ENCODE data around the gene LMAN1L. TPM values are rescaled to one million over a fixed set of nuclear protein-coding genes. Genes with fewer than 3 reads are reported as not detected.

The LMAN1L gene
- polyA plus RNA-seq, 1 donor from 2014 or later: not detected

DNA sequence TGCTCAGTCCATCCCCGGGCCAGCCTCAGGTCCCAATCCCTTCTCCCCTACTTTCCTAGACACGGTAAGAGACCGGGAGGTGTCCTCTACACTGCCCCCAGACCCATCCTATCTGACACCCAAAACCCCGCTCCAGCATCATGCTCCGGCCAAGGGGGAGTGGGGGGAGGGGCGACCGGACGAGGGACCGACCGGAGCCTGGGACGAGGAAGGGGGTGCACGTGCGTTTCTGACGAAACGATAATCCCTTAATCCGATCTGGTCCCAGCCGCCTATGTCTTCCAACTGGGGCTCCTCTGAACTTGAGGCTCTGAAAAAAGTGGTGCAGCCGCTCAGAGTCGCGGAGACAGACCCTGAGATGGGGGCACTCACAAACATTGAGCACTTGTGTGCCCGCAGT is 14.3 kb downstream of the LMAN1L start:
- H2AFZ ChIP-seq (ENCODE audit: low read depth, low read length): no peak overlapping the region
- peaks cover 50% of the 10 kb centered on the region for H3K27me3 ChIP-seq (ENCODE audit: insufficient read depth, low read depth, low read length)
- H3K9me2 ChIP-seq (ENCODE audit: insufficient read depth, low read length): no peaks in the 10 kb centered on the region
- no peaks in the 10 kb centered on the region for H4K20me1 ChIP-seq (ENCODE audit: insufficient read depth)
- no peak overlapping the region for H3K4me3 ChIP-seq (ENCODE audit: low read length)
- no peak overlapping the region for H3K9ac ChIP-seq (ENCODE audit: low read length)
- no peak for TF ChIP-seq TAF1 (IDR thresholded peaks at IDR 0.05; ENCODE audit: low read depth)
- TF ChIP-seq, protein P1, sequence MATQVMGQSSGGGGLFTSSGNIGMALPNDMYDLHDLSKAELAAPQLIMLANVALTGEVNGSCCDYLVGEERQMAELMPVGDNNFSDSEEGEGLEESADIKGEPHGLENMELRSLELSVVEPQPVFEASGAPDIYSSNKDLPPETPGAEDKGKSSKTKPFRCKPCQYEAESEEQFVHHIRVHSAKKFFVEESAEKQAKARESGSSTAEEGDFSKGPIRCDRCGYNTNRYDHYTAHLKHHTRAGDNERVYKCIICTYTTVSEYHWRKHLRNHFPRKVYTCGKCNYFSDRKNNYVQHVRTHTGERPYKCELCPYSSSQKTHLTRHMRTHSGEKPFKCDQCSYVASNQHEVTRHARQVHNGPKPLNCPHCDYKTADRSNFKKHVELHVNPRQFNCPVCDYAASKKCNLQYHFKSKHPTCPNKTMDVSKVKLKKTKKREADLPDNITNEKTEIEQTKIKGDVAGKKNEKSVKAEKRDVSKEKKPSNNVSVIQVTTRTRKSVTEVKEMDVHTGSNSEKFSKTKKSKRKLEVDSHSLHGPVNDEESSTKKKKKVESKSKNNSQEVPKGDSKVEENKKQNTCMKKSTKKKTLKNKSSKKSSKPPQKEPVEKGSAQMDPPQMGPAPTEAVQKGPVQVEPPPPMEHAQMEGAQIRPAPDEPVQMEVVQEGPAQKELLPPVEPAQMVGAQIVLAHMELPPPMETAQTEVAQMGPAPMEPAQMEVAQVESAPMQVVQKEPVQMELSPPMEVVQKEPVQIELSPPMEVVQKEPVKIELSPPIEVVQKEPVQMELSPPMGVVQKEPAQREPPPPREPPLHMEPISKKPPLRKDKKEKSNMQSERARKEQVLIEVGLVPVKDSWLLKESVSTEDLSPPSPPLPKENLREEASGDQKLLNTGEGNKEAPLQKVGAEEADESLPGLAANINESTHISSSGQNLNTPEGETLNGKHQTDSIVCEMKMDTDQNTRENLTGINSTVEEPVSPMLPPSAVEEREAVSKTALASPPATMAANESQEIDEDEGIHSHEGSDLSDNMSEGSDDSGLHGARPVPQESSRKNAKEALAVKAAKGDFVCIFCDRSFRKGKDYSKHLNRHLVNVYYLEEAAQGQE (IDR thresholded peaks at IDR 0.05; ENCODE audit: borderline replicate concordance): peak; percentile 4
- no peak overlapping the region for H3K27ac ChIP-seq (ENCODE audit: low read length)
- no peaks in the 10 kb centered on the region for H3F3A ChIP-seq (ENCODE audit: insufficient read depth, low read length, poor library complexity, severe bottlenecking)
- H3K4me2 ChIP-seq (ENCODE audit: low read length): no peak overlapping the region
- no peaks in the 10 kb centered on the region for H3K79me2 ChIP-seq (replicated peaks; ENCODE audit: insufficient read depth, low read length)
- no peaks in the 10 kb centered on the region for H3K9me3 ChIP-seq (ENCODE audit: low read length)
- no peaks in the 10 kb centered on the region for H3K36me3 ChIP-seq (ENCODE audit: insufficient read depth, low read length)

DNA sequence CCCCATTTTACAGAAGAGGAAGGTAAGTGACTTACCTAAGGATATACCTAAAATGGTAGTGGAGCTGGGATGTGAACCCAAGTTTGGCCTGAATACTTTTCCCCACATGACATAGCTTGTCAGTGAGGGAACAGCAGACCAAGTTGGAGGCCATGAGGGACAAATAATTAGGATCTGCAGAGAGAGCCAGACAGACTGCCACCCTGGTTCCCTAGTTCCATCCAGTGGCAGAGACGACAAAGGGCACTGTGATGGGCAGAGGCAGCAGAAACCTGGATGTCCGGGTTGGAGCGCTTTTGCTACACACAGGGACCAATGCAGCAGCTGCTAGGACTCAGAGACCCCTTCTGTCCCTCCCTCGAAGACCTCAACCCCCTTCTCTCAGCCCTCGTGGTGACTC is 15.0 kb downstream of the LMAN1L start:
- H3K9me3 ChIP-seq (ENCODE audit: low read length): no peaks in the 10 kb centered on the region
- H2AFZ ChIP-seq (ENCODE audit: low read depth, low read length): no peak overlapping the region
- no peak overlapping the region for H3K9ac ChIP-seq (ENCODE audit: low read length)
- TF ChIP-seq, protein P2, sequence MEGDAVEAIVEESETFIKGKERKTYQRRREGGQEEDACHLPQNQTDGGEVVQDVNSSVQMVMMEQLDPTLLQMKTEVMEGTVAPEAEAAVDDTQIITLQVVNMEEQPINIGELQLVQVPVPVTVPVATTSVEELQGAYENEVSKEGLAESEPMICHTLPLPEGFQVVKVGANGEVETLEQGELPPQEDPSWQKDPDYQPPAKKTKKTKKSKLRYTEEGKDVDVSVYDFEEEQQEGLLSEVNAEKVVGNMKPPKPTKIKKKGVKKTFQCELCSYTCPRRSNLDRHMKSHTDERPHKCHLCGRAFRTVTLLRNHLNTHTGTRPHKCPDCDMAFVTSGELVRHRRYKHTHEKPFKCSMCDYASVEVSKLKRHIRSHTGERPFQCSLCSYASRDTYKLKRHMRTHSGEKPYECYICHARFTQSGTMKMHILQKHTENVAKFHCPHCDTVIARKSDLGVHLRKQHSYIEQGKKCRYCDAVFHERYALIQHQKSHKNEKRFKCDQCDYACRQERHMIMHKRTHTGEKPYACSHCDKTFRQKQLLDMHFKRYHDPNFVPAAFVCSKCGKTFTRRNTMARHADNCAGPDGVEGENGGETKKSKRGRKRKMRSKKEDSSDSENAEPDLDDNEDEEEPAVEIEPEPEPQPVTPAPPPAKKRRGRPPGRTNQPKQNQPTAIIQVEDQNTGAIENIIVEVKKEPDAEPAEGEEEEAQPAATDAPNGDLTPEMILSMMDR (IDR thresholded peaks at IDR 0.05; ENCODE audit: poor library complexity, severe bottlenecking): no peak
- TF ChIP-seq, protein P1 (IDR thresholded peaks at IDR 0.05; ENCODE audit: borderline replicate concordance): no peak
- TF ChIP-seq EZH2 (IDR thresholded peaks at IDR 0.05; ENCODE audit: borderline replicate concordance, insufficient read depth, low read length, poor library complexity, severe bottlenecking): no peak
- no peaks in the 10 kb centered on the region for H3K36me3 ChIP-seq (ENCODE audit: insufficient read depth, low read length)
- no peaks in the 10 kb centered on the region for H3K9me2 ChIP-seq (ENCODE audit: insufficient read depth, low read length)
- no peak overlapping the region for H3K27ac ChIP-seq (ENCODE audit: low read length)
- peaks cover 50% of the 10 kb centered on the region for H3K27me3 ChIP-seq (ENCODE audit: insufficient read depth, low read depth, low read length)
- no peaks in the 10 kb centered on the region for H3K79me2 ChIP-seq (replicated peaks; ENCODE audit: insufficient read depth, low read length)
- no peak overlapping the region for H3K4me3 ChIP-seq (ENCODE audit: low read length)
- H3K4me2 ChIP-seq (ENCODE audit: low read length): no peak overlapping the region
- H3F3A ChIP-seq (ENCODE audit: insufficient read depth, low read length, poor library complexity, severe bottlenecking): no peaks in the 10 kb centered on the region
- H4K20me1 ChIP-seq (ENCODE audit: insufficient read depth): no peaks in the 10 kb centered on the region

Data from neural cell (in vitro differentiated cells).